H9 (cell line): ENCODE measurements around the gene HIP1R. TPM values are rescaled to one million over a fixed set of nuclear protein-coding genes. Genes with fewer than 3 reads are reported as not detected.

Experiments used
- DNase-seq: peaks from one replicate; pipeline ENCODE4 v3.0.0-alpha.2; 2017
- H2AFZ ChIP-seq: one replicate; pipeline ENCODE4 v1.6.1; 2013; ENCODE audit warnings: mild to moderate bottlenecking, low read length, control low read depth, moderate library complexity
- H2AK5ac ChIP-seq: 2 replicates; pipeline ENCODE4 v1.6.1; 2013; ENCODE audit warnings: low read length, control low read depth, mixed read lengths; ENCODE audit not compliant: insufficient read length
- H2BK120ac ChIP-seq: one replicate; pipeline ENCODE4 v1.6.1; 2013; ENCODE audit warnings: low read depth, mild to moderate bottlenecking, low read length, control low read depth, inconsistent platforms; ENCODE audit not compliant: poor library complexity, severe bottlenecking
- H2BK12ac ChIP-seq: 2 replicates; pipeline ENCODE4 v1.6.1; 2013; ENCODE audit warnings: low read length, control low read depth, mixed read lengths, low read depth; ENCODE audit not compliant: insufficient read length
- H2BK15ac ChIP-seq: 2 replicates; pipeline ENCODE4 v1.6.1; 2013; ENCODE audit warnings: low read depth, low read length, control low read depth
- H2BK20ac ChIP-seq: one replicate; pipeline ENCODE4 v1.6.1; 2013; ENCODE audit warnings: low read depth, mild to moderate bottlenecking, low read length, control low read depth, inconsistent platforms; ENCODE audit not compliant: poor library complexity, severe bottlenecking
- H2BK5ac ChIP-seq: 2 replicates; pipeline ENCODE4 v1.6.1; 2013; ENCODE audit warnings: low read length, control low read depth, mixed read lengths; ENCODE audit not compliant: insufficient read length
- H3K14ac ChIP-seq: 2 replicates; pipeline ENCODE4 v1.6.1; 2013; ENCODE audit warnings: low read length, control low read depth; ENCODE audit not compliant: insufficient read depth
- H3K18ac ChIP-seq: 2 replicates; pipeline ENCODE4 v1.6.1; 2013; ENCODE audit warnings: low read depth, mild to moderate bottlenecking, mixed read lengths, low read length, control low read depth; ENCODE audit not compliant: insufficient read length
- H3K23ac ChIP-seq: 2 replicates; pipeline ENCODE4 v1.6.1; 2013; ENCODE audit warnings: low read length, control low read depth, mixed read lengths, low read depth; ENCODE audit not compliant: insufficient read length
- H3K23me2 ChIP-seq: 2 replicates; pipeline ENCODE4 v1.6.1; 2013; ENCODE audit warnings: low read depth, mild to moderate bottlenecking, mixed read lengths, low read length, control low read depth; ENCODE audit not compliant: insufficient read length, poor library complexity, severe bottlenecking
- H3K27ac ChIP-seq: 2 replicates; pipeline ENCODE4 v1.5.1; 2013; ENCODE audit warnings: low read length, control low read depth, mixed read lengths, low read depth; ENCODE audit not compliant: insufficient read length
- H3K27me3 ChIP-seq: 2 replicates; pipeline ENCODE4 v1.6.1; 2013; ENCODE audit warnings: low read length, control low read depth, inconsistent platforms; ENCODE audit not compliant: insufficient read depth
- H3K4ac ChIP-seq: 2 replicates; pipeline ENCODE4 v1.6.1; 2013; ENCODE audit warnings: low read depth, mild to moderate bottlenecking, control low read depth, inconsistent platforms, low read length, moderate library complexity
- H3K4me1 ChIP-seq: 2 replicates; pipeline ENCODE4 v1.6.1; 2013; ENCODE audit warnings: low read length, control low read depth, inconsistent platforms; ENCODE audit not compliant: insufficient read depth
- H3K4me2 ChIP-seq: 2 replicates; pipeline ENCODE4 v1.6.1; 2013; ENCODE audit warnings: low read length, control low read depth, mixed read lengths; ENCODE audit not compliant: insufficient read length, insufficient read depth
- H3K56ac ChIP-seq: 2 replicates; pipeline ENCODE4 v1.6.1; 2013; ENCODE audit warnings: low read depth, mild to moderate bottlenecking, mixed read lengths, low read length, control low read depth; ENCODE audit not compliant: insufficient read length
- H3K79me1 ChIP-seq: 2 replicates; pipeline ENCODE4 v1.6.1; 2013; ENCODE audit warnings: low read depth, mild to moderate bottlenecking, moderate library complexity, low read length, control low read depth, inconsistent platforms; ENCODE audit not compliant: insufficient read depth, poor library complexity, severe bottlenecking
- H3K79me2 ChIP-seq: 2 replicates; pipeline ENCODE4 v1.6.1; 2013; ENCODE audit warnings: low read length, control low read depth, inconsistent platforms; ENCODE audit not compliant: insufficient read depth
- H3K9ac ChIP-seq: 2 replicates; pipeline ENCODE4 v1.6.1; 2013; ENCODE audit warnings: low read length, control low read depth, mixed read lengths; ENCODE audit not compliant: insufficient read length; ENCODE audit errors: extremely low read depth
- H3K9me3 ChIP-seq: one replicate; pipeline ENCODE4 v1.6.1; 2013; ENCODE audit warnings: low read depth, low read length, inconsistent platforms; ENCODE audit not compliant: control insufficient read depth
- H3T11ph ChIP-seq: one replicate; pipeline ENCODE4 v1.6.1; 2013; ENCODE audit warnings: mild to moderate bottlenecking, low read length, control low read depth, inconsistent platforms
- H4K20me1 ChIP-seq: one replicate; pipeline ENCODE4 v1.6.1; 2013; ENCODE audit not compliant: control insufficient read depth, insufficient read length, insufficient read depth
- H4K5ac ChIP-seq: 2 replicates; pipeline ENCODE4 v1.6.1; 2013; ENCODE audit warnings: low read depth, mild to moderate bottlenecking, mixed read lengths, low read length, control low read depth; ENCODE audit not compliant: insufficient read length
- H4K8ac ChIP-seq: replicated peaks from 2 replicates; pipeline ENCODE4 v1.6.1; 2013; ENCODE audit warnings: low read length, control low read depth, mixed read lengths, low read depth; ENCODE audit not compliant: insufficient read length
- H4K91ac ChIP-seq: 2 replicates; pipeline ENCODE4 v1.6.1; 2013; ENCODE audit warnings: low read depth, mild to moderate bottlenecking, moderate library complexity, mixed read lengths, low read length, control low read depth; ENCODE audit not compliant: insufficient read length
- H3K27ac Mint-ChIP-seq, 3 experiments: 2 replicates in 2 of 3; 3 replicates in 1 of 3; pipeline ENCODE4 v1.8.0; 2020 to 2021; ENCODE audit warnings: mixed read lengths in 3 of 3, mild to moderate bottlenecking in 1 of 3, moderate library complexity in 1 of 3
- H3K27me3 Mint-ChIP-seq: 2 replicates; pipeline ENCODE4 v1.8.0; 2021; ENCODE audit warnings: low read depth, mild to moderate bottlenecking, moderate library complexity, mixed read lengths
- H3K36me3 Mint-ChIP-seq, 3 experiments: 2 replicates in 2 of 3; 3 replicates in 1 of 3; pipeline ENCODE4 v1.8.0; 2020 to 2021; ENCODE audit warnings: low read depth in 3 of 3, mixed read lengths in 3 of 3; ENCODE audit not compliant: insufficient read depth in 1 of 3
- H3K4me1 Mint-ChIP-seq, 2 experiments: 2 replicates each; pipeline ENCODE4 v1.8.0; 2020; ENCODE audit warnings: mixed read lengths in 2 of 2
- H3K4me3 Mint-ChIP-seq, 2 experiments: 2 replicates in 1 of 2; 3 replicates in 1 of 2; pipeline ENCODE4 v1.8.0; 2020 to 2021; ENCODE audit warnings: mild to moderate bottlenecking in 2 of 2, mixed read lengths in 2 of 2, moderate library complexity in 1 of 2
- H3K9me3 Mint-ChIP-seq, 2 experiments: 2 replicates in 1 of 2; 3 replicates in 1 of 2; pipeline ENCODE4 v1.8.0; 2020; ENCODE audit warnings: mild to moderate bottlenecking in 2 of 2, mixed read lengths in 2 of 2, moderate library complexity in 1 of 2
- CTCF ChIP-seq: fragments of 200-600 bp; sonication (generic); conservative IDR thresholded peaks from 3 replicates; pipeline ENCODE4 v1.8.0; 2021; ENCODE audit warnings: antibody characterized with exemption, mild to moderate bottlenecking
- WGBS: extraction: QIAGEN DNeasy Blood & Tissue Kit; methylation state at CpG from one replicate; pipeline ENCODE4 v1.1.7; 2013; ENCODE audit warnings: missing lambda C conversion rate, low lambda C conversion rate, mixed read lengths; ENCODE audit not compliant: insufficient read length; ENCODE audit errors: extremely low coverage; 5-methylcytosine and 5-hydroxymethylcytosine counted together
- total RNA-seq: library from RNA; stranded (reverse); gene quantifications from 2 replicates; pipeline ENCODE4 v1.2.1, GENCODE V29; 2021

The HIP1R gene
- total RNA-seq, 1 experiment from 2014 or later: 17.4 TPM

- no peak overlapping the region for H3K56ac ChIP-seq
- H3K23me2 ChIP-seq: no peaks in the 10 kb centered on the region
- no peak for TF ChIP-seq CTCF
- no peak overlapping the region for H3K23ac ChIP-seq
- H3K4ac ChIP-seq: no peak overlapping the region
- peaks cover 6% of the 10 kb centered on the region for H3K4me1 ChIP-seq
- no peak overlapping the region for H3K9ac ChIP-seq
- H3K14ac ChIP-seq: no peak overlapping the region
- no peaks in the 10 kb centered on the region; the same call in 1 of the 2 replicates for H3K27me3 ChIP-seq
- H3K4me2 ChIP-seq: no peak overlapping the region
- no peak overlapping the region for H2BK20ac ChIP-seq
- no peak overlapping the region for H3T11ph ChIP-seq
- H2BK5ac ChIP-seq: no peak overlapping the region
- no CpG with 5 or more reads among the region's 8 CpGs for WGBS
- no peak overlapping the region for H2AK5ac ChIP-seq
- peaks cover 2% of the 10 kb centered on the region for H3K79me1 ChIP-seq
- no peaks in the 10 kb centered on the region for H4K20me1 ChIP-seq
- no peak overlapping the region for H2BK120ac ChIP-seq
- Mint-ChIP-seq H3K27ac (no peak overlapping the region), H3K36me3 (no peaks in the 10 kb centered on the region), H3K9me3 (no peaks in the 10 kb centered on the region), H3K4me1 (peaks cover 35 to 50% of the 10 kb centered on the region in 2 experiments), H3K4me3 (no peak overlapping the region), H3K27me3 (peaks cover 97% of the 10 kb centered on the region)
- H4K8ac ChIP-seq: no peak overlapping the region
- no peak overlapping the region for H2AFZ ChIP-seq
- H3K18ac ChIP-seq: no peak overlapping the region
- H4K91ac ChIP-seq: no peak overlapping the region
- no peak overlapping the region for H2BK12ac ChIP-seq
- no peak overlapping the region for H3K27ac ChIP-seq
- H3K79me2 ChIP-seq: no peaks in the 10 kb centered on the region
- DNase-seq: no peak
- H3K9me3 ChIP-seq: no peaks in the 10 kb centered on the region
- no peak overlapping the region for H4K5ac ChIP-seq
- H2BK15ac ChIP-seq: no peak overlapping the region
These were observed 50.9 kb downstream of the HIP1R start for GRCh38 chr12:122886161-122886560.
